Measurements from ENCODE around the gene PRDM16.

PRDM16 gene

DNA sequence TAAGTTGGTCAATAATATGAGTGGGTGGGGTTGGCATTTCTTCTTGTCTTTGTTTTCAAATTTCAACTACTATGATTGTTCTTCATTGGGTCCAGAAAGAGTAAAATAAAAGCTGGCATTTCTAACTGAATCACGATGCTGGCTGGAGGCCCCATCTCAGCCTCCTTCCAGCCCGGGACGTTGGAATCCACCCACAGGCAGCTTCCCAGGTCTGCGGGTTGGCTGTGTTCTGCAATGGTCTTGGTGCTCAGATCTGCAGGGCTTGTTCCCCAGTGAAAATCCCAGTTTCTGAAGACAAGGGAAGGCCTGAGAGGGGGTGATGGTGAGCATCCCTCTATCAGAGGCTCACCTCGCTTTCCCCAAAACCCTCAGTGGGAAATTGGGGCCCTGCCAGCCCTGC is 330.7 kb downstream of the PRDM16 start:
- no peak for DNase-seq (ENCODE audit: low spot score)
- in situ Hi-C loops (cut with MboI; ENCODE audit: low sequenced_read_pairs, unreplicated experiment), result no loop called here

DNA sequence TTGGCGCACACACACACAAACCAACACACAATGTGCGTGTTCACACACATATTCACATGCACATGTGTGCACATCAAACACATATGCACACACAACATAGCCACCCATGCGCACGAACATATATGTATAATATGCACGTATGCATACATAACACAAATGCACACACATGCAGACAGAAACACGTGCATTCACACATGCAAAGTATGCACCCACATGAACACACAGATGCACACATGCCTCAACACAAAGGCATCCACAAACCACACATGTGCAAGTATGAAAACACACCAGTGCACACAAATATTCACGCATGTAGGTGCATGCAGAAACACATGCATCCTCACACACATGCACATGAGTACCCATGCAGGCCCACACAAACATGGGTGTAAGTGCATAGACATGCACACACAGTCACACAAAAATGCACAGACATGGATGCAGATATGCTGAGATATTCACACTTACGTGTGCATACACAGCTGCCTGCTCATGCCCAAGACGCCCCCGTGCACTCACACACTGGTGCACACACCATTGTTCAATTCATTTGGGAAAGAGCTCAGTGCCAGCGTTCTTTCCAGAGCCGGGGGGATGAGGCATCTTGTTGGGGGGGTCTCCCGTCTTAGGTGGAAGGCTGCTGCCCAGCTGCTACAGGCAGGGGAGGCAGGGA is 332.7 kb downstream of the PRDM16 start:
- no peak for DNase-seq (ENCODE audit: low spot score)
- TF ChIP-seq, protein P1, sequence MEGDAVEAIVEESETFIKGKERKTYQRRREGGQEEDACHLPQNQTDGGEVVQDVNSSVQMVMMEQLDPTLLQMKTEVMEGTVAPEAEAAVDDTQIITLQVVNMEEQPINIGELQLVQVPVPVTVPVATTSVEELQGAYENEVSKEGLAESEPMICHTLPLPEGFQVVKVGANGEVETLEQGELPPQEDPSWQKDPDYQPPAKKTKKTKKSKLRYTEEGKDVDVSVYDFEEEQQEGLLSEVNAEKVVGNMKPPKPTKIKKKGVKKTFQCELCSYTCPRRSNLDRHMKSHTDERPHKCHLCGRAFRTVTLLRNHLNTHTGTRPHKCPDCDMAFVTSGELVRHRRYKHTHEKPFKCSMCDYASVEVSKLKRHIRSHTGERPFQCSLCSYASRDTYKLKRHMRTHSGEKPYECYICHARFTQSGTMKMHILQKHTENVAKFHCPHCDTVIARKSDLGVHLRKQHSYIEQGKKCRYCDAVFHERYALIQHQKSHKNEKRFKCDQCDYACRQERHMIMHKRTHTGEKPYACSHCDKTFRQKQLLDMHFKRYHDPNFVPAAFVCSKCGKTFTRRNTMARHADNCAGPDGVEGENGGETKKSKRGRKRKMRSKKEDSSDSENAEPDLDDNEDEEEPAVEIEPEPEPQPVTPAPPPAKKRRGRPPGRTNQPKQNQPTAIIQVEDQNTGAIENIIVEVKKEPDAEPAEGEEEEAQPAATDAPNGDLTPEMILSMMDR (IDR thresholded peaks at IDR 0.05; ENCODE audit: borderline replicate concordance, control extremely low read depth, extremely low read depth, insufficient read depth, missing control alignments), result no peak
- in situ Hi-C loops (cut with MboI; ENCODE audit: low sequenced_read_pairs, unreplicated experiment), result no loop called here

More for the DNA sequence above, 330.7 kb downstream of the PRDM16 start:
- TF ChIP-seq, protein P1 (IDR thresholded peaks at IDR 0.05; ENCODE audit: borderline replicate concordance, control extremely low read depth, extremely low read depth, insufficient read depth, missing control alignments), result no peak

DNA sequence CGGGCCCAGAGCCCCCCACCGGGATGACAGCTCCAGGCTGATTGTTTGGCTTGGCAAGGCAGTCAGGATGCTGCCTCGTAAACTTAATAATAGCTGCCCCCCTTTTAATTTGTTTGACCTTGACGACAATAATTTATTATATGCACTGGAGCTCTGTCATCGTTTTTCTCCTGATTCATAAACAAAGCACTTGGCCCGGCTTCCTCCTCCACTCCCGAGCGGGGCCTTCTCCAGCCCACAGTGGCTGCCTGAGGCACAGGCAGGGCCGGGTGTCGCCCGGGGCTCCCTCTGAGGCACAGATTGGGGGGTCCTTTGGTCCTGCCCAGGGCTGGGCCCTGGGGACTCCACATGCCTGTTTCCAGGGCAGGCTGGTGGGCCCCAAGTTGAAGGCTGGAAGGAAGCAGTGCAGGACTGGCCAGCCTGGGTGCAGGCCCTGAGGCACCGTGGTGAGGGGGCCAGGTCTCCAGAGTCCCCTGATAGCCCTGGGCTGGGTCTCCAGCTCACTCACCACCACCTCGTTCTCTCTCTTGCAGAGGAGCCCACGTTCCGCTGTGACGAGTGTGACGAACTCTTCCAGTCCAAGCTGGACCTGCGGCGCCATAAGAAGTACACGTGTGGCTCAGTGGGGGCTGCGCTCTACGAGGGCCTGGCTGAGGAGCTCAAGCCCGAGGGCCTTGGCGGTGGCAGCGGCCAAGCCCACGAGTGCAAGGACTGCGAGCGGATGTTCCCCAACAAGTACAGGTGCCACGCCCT is 333.4 kb downstream of the PRDM16 start:
- TF ChIP-seq, protein P1 (IDR thresholded peaks at IDR 0.05; ENCODE audit: borderline replicate concordance, control extremely low read depth, extremely low read depth, insufficient read depth, missing control alignments), result no peak
- no peak for DNase-seq (ENCODE audit: low spot score)
- in situ Hi-C loops (cut with MboI; ENCODE audit: low sequenced_read_pairs, unreplicated experiment), result no loop called here

DNA sequence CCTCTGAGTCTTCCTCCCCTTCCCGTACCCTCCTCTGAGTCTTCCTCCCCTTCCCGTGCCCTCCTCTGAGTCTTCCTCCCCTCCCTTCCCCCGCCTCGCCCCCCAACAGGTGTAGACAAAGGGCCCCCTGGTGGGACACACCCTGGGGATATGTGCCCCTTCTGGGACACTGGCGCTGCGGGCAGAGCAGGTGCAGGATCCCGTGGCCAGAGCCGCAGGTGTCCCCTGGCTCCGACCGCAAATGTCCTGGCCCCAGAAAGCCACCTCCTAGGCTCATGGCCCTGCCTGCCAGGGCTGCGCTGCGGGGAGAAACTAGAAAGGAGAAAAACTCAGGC is 334.0 kb downstream of the PRDM16 start:
- no peak for DNase-seq (ENCODE audit: low spot score)
- in situ Hi-C loops (cut with MboI; ENCODE audit: low sequenced_read_pairs, unreplicated experiment), result no loop called here
- TF ChIP-seq, protein P1 (IDR thresholded peaks at IDR 0.05; ENCODE audit: borderline replicate concordance, control extremely low read depth, extremely low read depth, insufficient read depth, missing control alignments), result no peak

DNA sequence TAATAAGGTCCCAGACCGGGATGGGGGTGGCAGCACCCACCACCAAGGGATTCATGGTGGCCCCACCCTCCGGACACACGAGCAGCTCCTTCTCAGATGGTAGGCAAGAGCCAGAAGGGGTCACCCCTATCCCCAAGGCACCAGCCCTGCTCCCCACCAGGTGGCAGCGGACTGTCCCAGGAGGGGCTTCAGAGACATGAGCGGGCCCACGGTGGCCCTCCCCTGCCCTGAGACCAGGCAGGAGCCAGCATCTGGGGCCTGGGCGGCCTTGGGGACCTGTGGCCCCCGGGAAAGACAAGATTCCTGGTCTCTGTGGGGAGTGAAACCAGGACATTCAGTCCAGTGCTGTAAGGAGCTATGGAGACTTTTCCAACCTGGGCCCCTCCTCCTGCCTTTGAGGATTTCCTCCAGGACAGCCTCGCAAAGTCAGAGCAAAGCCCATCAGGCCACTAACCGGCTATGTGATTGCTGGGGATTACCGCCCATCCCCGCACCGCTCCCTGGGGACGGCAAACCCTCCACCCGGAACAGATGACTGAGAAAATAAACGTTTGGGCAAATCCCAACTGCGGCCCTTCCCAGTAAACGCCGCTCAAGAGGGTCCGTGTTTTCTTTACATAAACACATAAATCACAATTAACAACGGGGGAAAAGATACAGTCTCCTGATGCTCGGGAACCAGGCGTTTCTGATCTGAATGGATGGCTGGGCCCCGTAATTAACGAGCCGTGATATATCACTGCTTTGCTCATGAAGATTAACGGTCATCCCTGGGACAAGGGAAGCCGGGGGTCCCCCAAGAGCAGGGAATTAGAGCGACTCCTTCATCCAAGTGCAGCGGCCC is 334.6 kb downstream of the PRDM16 start:
- in situ Hi-C loops (cut with MboI; ENCODE audit: low sequenced_read_pairs, unreplicated experiment), result no loop called here
- DNase-seq (ENCODE audit: low spot score), result no peak

DNA sequence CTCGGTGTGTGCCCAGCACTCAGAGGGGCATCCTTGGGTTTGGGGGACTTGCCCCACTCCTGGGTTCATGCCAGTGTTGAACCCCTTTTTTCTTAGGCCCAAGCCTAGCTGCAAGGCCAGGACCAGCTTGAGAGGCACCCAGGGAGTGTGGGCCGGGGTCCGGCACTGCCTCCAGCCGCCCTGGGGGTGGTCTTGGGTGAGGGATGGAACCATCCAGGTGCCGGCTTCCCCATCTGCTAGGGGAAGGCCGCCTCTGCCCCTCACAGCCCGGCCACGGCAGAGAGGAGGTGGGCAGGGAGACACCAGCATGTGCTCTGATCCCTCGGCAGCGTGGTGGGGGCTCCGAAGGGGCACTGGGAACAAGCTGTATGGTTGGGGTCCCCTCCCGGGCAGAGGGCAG is 335.3 kb downstream of the PRDM16 start:
- TF ChIP-seq, protein P1 (IDR thresholded peaks at IDR 0.05; ENCODE audit: borderline replicate concordance, control extremely low read depth, extremely low read depth, insufficient read depth, missing control alignments), result no peak
- DNase-seq (ENCODE audit: low spot score), result no peak
- in situ Hi-C loops (cut with MboI; ENCODE audit: low sequenced_read_pairs, unreplicated experiment), result no loop called here

More for the DNA sequence above, 334.6 kb downstream of the PRDM16 start:
- TF ChIP-seq, protein P1 (IDR thresholded peaks at IDR 0.05; ENCODE audit: borderline replicate concordance, control extremely low read depth, extremely low read depth, insufficient read depth, missing control alignments), result no peak
